Non-pigmented ciliary epithelial cell (primary cell): ENCODE measurements around the gene NLRP6.
"Not testable (repeated sequence)": the region's sequence is repeated elsewhere in the genome, so short reads cannot be mapped to it uniquely, and the experiment has no call there.

Source experiments
- DNase-seq: peaks from one replicate; pipeline ENCODE4 v3.0.0-alpha.2; 2010; ENCODE audit warnings: low read depth

Gene NLRP6

GRCh38 chr11:325796-326591, 47.8 kb downstream of the NLRP6 start:
- DNase-seq = no peak

DNA sequence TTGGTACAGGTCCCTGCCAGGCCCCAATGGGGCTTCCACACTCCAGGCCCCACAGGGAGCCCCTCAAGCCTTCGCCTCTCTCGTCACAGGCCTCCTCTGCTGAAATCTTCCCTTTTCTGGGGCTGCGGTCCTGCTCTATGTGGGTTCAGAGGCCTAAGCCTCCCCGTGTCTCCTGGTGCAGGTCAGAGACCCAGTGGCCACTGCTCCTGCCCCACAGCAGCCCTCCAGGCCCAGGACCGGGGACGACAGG, 48.3 kb downstream of the NLRP6 start:
- no peak for DNase-seq

DNA sequence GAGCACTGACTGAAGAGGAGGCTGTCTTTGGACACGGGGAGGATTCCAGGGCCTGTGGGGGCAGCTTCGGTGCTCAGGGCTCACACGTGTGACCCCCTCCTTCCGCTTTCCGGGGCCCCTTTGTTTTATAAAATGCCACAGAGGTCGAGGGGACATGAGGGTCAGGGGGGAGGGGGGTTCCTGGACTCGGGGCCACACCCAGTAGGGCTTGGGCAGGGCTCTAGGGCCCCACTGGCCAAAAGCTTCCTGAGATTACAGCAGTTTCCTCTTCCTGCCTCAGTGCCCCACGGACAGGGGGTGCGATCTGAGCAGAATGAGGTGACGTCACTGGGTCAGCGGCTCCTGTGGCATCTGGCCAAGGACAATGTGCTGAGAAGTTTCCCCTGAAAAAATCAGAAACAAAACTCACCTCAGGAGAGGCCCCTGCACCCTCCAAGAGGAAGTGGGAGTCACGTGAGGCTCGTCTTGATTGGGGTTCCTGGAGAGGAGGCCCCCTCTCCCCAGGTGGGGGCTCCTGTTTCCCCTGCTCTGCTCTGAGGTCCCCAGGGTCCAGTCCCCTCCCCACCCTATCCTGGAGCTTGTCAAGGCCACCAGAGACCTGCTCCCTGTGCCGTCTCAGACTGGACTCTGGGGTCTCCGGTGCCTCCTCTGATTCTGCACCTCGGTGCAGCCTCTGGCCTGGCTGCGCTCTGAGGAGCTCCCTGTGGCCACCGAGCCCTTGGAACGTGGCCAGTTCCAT, 48.8 kb downstream of the NLRP6 start:
- DNase-seq = no peak

- no peak for DNase-seq
Measured at GRCh38 chr11:327581-327923, 49.3 kb downstream of the NLRP6 start.

- DNase-seq = no peak
Measured at GRCh38 chr11:328012-328411, 49.8 kb downstream of the NLRP6 start.

- not testable (repeated sequence) for DNase-seq
Measured at GRCh38 chr11:328516-329100, 50.4 kb downstream of the NLRP6 start.

DNA sequence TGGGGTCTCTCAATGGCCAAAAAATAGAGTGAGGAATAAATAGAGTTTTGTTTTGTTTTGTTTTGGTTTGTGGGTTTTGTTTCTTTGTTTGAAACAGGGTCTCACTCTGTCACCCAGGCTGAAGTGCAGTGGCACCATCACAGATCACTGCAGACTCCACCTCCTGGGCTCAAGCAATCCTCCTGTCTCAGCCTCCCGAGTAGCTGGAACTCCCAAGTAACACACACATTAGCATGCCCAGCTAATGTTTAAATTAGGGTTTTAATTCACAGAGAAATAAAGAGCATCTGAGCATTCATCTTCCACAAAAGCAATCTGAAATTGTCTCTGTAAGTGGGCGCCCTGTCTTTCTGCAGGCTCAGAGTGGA, 51.7 kb downstream of the NLRP6 start:
- no peak for DNase-seq

GRCh38 chr11:330307-330693, 52.1 kb downstream of the NLRP6 start:
- DNase-seq = no peak

GRCh38 chr11:330694-331357, 52.6 kb downstream of the NLRP6 start:
- no peak for DNase-seq

DNA sequence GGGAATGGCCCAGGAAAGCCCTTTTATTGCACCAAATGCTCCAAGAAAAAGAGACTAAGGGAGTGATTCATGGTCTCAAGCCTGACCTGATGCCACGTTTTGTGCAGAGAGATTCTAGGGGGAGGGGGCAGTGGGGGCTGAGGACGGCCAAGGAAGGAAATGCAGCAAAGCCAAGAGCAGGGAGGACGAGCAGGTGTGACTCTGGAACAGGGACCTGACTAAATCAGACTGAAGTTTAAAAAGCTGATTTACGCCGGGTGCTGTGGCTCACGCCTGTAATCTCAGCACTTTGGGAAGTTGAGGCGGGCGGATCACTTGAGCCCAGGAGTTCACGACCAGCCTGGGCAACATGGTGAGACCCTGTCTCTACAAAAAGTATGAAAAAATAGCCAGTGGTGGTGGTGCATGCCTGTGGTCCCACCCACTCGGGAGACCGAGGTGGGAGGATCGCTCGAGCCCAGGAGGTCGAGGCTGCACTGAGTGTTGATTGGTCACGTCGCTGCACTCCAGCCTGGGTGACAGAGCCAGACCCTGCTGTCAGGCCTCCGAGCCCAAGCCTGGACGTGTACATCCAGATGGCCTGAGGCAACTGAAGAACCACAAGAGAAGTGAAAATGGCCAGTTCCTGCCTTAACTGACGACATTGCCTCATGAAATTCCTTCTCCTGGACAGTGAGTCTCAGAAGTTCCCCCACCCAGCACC, 53.3 kb downstream of the NLRP6 start:
- DNase-seq = no peak

DNA sequence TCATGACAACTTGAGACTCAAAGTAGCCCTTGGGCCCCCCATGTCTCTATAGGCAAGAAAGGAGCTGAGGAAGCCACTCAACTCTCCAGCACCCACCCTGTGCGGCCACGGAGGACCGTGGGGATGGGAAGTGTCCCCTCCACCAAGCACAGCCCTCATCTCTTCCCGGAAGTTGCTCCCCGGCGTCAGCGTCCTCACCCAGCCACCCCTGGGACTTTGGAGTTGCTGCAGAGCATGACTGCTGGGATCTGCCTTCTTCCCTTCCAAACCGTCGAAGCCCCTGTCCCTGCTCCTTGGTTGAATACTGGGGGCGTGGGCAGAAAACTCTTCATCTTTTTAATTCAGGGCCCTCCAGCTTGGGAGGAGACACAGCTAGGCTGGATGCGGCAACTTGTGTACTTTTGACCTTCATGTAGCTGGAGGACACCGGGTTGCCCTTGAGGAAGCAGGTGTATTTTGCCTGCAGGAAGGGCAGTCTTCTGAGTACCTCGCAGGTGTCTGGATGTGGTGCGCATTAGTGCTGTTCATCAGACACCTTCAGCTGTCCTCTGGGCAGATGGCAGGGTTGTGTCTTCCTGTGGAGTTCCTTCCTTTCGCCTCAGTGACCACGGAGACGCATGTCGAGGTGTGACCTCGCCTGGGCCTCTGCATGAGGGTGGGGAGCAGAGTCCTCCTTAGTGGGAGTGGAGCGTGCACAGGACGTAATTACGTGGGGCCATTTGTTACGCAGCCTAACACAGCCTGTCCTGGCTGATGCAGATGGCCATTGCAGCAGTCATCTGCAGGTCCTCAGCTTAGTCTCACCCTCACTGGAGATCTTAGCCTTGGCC, 54.7 kb downstream of the NLRP6 start:
- DNase-seq = no peak

DNA sequence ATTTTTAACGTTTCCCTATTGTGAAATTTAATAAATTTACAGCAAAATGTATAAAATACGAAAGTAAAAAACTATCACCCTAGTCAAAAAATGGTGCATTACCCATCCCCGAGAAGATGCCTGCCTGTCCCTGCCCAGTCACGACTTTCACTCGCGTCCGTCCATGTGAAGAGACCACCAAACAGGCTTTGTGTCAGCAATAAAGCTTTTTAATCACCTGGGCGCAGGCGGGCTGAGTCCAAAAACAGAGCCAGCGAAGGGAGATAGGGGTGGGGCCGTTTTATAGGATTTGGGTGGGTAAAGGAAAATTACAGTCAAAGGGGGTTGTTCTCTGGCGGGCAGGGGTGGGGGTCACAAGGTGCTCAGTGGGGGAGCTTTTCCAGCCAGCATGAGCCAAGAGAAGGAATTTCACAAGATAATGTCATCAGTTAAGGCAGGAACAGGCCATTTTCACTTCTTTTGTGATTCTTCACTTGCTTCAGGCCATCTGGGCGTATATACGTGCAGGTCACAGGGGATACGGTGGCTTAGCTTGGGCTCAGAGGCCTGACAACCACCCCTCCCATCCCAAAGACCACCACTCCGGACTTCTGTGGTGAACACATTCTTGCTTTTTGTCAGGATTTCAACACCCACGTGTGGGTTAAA, 55.5 kb downstream of the NLRP6 start:
- not testable (repeated sequence) for DNase-seq

- no peak for DNase-seq
Measured at GRCh38 chr11:334264-334994, 56.2 kb downstream of the NLRP6 start.
